Measurements from ENCODE around the gene SLC24A3.

DNA sequence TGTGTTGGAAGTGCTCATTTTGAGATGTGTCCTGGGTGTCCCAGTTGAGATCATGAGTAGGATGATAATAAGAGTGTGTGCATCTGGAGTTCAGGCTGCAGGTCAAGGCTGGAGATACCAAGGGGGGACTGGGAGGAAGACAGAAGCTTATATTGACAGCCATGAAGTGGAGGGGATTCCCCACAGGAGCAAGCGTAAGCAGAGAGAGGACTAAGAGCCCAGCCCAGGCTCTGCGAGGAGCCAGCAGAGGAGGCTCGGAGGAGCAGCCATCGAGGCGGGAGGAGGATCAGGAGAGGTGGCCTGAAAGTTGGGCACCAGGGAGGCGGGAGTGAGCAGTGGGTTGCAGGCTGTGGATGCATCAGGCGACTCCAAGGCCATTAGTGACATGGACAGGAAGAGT lies 116.2 kb downstream of the SLC24A3 start:
- TF ChIP-seq, protein P1, sequence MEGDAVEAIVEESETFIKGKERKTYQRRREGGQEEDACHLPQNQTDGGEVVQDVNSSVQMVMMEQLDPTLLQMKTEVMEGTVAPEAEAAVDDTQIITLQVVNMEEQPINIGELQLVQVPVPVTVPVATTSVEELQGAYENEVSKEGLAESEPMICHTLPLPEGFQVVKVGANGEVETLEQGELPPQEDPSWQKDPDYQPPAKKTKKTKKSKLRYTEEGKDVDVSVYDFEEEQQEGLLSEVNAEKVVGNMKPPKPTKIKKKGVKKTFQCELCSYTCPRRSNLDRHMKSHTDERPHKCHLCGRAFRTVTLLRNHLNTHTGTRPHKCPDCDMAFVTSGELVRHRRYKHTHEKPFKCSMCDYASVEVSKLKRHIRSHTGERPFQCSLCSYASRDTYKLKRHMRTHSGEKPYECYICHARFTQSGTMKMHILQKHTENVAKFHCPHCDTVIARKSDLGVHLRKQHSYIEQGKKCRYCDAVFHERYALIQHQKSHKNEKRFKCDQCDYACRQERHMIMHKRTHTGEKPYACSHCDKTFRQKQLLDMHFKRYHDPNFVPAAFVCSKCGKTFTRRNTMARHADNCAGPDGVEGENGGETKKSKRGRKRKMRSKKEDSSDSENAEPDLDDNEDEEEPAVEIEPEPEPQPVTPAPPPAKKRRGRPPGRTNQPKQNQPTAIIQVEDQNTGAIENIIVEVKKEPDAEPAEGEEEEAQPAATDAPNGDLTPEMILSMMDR (IDR thresholded peaks at IDR 0.05) = no peak
- no peak for TF ChIP-seq POLR2A (IDR thresholded peaks at IDR 0.05)

Data from heart left ventricle (tissue), 13 donors.